Germinal center (tissue), 1 donor: ENCODE measurements around the gene CTTN.
"Not testable (repeated sequence)": the region's sequence is repeated elsewhere in the genome, so short reads cannot be mapped to it uniquely, and the experiment has no call there.

ENCODE experiments used
- DNase-seq: peaks from one replicate; pipeline ENCODE4 v3.0.0; 2012; ENCODE audit warnings: mixed read lengths, low spot score

Gene CTTN

DNA sequence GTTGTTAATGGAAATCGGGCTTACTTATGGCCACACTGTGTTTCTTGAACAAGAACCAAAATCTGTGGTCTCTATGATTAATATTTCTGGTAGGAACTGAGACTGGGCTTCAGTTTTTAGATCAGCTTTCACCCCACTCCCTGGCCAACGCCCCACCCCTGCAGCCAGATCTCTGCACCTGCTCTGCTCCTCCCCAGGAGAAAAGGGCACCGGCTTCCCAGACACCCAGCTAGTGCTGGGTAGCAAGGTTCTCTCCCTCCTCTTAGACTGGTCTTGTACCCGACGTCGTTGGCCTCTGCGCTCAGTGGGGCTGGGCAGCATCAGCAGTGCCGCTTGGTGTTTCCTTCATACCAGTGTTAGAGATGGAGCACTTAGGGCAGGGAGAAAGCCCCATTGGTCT is 17.0 kb upstream of the CTTN start:
- no peak for DNase-seq

DNA sequence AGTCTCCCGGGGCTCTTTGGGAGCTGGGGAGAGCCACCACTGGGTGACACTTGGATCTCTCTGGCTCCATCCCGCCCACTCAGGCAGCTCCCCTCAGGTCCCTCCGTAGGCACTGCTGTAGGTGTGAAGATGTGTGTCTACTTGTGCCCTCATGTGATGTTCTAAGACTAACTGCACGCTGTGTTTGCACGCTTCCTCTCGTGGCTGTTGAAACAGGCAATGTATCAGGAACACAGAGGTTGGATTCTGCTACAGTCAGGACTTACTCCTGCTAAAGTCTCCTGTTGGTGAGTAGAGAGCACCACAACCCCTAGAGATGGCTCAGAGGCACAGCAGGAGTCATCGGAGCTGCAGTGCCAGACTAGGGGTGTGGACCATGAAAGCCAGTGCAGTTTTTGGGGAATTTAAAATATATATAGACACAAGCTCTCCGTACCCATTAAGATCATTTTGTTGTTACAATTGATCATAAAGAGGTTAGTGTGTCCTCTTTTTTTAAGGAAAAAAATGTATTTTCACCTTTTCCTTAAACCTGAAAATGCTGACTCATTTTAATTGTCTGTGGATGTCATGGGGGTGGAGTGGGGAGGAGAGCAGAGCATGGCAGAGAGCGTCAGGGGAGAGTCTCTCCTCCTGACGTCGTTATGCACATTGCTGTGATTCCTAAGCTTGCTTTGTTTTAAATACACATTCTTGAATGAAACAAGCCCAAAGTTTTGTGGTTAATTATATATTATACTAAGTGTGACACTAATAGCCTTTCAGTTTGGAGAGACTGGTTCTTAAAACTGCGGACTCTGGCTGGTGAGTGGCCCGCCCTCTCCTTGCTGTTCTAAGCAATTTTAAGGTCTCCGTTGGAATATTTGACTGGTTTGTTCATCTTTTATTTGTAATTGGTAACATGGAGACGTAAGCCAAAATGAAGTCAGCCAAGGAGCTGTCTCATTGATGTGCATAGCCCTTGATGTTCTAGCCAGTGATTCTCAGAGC is 16.2 kb upstream of the CTTN start:
- DNase-seq = no peak

DNA sequence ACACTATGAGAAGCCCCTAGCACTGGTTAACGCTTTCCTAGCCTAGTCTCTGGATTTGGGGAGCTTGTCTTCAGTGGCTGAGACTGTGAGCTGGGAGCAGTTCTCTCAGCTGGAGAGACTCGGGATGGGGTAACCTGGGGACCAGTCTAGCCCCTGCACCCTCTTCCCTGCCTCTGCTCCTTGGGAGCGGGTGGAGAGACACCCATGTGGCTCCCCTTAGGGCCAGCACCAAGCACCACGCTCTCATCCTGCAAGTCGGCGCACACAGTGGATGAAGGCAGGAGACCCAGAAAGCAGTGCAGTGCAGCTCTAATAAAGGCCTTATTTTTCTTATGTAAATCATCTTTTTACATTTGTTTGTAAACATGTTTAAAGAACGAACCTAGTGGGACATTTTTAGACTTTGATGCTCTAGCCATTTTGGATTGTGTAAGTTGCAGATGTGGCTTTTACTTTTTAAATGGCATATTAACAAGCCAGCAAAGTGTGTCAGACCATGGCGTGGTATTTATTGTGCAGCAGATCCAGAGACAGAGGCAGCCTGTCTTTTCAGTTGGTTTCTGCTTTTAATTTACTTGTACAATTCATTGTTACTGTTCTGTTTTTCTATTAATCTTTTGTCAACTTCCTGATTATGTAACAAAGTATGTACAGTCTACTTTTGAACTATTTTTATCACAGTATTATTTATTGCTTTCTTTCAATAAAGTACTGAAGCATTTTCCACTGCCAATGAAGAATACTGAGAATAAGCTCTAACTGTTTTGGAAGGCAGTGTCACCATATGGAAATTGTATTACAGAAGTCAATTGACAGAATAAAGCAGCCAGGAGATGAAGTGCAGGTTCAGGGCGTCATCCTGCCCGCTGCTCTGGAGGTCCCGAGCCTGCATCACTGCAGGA is 14.4 kb upstream of the CTTN start:
- DNase-seq = no peak

DNA sequence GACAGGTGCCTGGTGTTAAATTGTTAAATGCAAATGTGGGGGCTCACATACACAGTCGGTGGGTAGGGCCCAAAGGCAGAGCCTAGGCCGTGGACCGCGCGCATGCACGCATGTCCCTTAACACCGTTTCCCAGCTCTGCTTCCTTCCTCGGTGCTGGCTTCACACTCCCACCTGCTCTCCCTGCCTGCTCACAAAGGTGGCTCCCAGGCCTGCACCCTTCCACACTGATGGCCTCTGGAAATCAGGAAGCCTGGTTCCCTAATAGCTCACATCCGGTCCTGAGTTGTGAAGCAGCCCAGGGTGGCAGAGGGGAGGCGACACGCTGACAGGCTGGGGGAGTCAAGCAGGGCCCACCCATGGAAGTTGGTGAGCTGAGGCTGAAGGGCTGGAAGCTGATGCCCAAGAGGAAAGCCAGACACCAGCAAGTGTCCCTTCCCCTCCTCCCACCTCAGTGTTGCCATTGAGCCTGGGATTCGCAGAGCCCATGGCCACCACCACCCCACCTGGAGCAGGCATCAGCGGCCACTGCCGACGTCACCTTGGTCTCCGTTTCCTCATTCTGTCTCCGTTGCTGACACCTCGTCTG is 13.7 kb upstream of the CTTN start:
- no peak for DNase-seq

DNA sequence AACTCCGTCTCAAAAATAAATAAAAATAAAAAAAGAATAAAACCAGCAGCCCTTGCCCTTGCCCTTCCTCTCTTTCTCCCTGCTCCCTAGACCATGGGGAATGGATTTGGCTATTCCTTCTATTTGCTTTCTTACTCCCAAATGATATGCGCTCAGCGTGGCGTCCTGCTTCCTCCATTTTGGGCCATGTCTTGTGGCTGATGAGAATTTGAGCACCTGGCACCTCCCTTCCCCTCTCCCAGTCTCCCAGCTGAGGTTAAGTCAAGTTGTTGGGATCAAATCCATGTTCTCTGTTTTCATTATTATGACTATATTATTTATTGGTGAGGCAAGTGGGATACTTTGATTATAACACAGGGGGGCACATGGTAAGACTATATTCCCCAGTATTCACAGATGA is 10.8 kb upstream of the CTTN start:
- no peak for DNase-seq

DNA sequence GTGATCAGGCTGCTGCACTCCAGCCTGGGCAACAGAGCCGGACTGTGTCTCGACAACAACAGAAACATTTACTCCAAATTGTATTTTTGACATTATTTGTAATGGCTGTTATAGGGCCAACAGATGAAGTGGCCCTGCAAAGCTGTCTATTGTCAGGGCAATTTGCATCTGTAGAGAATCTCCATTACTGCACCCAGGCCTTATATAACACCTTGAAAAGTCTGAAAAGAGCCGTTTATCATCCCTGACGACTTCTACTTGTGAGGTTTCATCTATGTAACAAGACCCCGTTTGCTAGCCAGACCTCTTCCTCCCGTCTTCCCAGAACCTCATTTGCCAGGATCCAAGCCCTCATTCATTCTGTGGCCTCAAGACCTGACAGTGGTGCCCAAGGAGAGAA is 9.1 kb upstream of the CTTN start:
- DNase-seq = no peak

DNA sequence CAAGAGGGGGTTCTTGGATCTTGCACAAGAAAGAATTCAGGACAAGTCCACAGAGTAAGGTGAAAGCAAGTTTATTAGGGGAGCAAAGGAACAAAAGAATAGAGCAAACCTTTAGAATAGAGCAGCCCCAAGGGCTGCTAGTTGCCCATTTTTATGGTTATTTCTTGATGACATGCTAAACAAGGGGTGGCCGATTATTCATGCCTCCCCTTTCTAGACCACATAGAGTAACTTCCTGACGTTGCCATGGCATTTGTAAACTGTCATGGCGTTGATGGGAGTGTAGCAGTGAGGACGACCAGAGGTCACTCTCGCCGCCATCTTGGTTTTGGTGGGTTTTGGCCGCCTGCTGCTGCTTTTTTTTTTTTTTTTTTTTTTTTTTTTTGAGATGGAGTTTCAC is 7.4 kb upstream of the CTTN start:
- not testable (repeated sequence) for DNase-seq

DNA sequence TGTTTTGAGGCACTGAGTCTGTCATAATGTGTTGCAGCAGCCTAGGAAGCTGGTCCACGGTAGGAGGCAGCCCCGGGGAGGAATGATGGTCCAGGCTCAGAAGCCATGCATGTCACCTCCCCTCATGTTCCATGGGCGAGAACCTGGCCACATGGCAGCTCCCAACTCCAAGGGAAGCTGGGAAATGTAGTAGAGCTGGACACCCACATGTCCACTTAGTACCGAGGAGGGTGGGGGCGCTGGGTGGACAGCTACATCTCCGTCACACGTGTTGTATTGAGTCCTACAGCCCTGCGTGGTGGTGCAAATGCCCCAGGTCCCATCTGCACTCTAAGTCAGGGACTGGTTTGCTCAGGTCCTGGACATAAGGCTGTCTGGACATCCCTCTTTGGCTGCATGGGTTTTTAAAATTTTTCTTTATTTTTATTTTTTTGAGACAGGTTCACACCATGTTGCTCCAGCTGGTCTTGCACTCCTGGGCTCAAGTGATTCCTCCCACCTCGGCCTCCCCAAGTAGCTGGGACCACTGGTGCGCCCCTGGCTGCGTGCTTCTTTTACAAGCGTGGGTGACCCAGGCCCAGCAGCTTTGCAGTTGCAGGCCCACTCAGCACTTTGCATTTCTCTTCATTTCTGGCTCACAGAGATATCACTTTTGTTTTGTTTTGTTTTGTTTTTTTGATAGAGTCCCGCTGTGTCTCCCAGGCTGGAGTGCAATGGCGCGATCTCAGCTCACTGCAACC is 3.9 kb upstream of the CTTN start:
- DNase-seq = no peak

DNA sequence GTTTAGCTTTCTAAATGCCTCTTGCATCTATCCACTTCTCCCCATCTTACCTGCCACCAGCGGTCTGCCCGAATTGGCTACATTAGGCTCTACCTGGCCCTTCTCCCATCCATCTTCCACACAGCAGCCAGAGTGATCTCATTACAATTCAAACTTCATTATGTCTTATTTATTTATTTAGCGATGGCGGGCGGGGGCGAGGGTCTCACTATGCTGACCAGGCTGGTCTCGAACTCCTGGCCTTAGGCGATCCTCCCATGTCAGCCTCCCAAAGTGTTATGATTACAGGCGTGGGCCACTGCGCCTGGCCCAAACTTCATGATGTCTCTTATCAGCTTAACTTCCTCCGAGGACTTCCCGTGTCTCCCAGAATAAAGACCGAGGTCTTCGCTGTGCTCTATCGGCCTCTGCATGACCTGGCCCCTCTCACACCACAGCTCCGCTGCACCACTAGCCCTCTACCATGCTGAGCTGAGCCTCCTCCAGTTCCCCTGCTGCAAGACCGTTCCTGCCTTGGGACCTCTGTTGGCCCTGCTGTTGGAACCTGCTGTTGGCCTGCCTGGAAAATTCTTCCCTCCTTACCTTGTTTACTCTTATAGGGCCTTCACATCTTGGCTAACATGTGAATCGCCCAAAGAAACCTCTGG is 870 bp upstream of the CTTN start:
- DNase-seq = peak; percentile 20

DNA sequence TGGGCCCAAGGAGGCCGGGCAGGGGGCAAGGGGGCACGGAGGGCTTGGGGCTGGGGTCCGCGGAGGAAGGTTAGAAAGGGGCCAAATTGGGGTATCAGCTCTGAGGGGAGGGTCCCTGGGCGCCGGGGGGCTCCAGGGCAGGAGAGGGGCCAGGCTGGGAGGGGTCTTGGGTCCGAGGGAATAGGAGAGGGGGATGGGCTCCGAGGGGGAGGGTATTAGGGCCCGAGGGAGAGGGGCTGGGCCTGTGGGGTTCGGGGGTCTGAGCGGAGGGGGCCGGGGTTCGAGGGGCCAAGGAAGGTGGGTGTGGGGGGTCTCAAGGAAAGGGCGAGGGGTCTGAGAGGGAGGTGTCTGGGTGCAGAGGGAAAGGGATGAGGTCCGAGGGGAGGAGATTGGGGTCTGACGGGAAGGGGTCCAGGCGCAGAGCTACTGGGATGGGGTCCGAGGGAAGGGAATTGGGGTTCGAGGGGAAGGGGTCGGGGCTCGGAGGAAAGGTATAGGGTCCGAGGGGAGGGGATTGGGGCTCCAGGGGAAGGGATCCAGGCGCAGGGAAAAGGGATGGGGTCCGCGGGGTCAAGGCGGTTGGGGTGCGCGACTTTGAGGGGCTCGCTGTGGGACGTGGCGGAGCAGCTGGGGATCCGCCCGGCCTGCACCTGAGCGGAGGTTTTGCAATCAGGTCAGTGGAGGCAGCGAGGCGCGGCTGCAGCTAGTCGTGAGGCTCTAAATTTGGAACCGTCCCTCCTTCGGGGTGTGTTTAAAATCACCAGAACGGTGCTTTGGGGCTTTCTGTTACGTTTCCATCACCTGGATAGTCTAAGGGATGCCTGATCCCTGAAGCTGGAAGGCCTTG is 728 bp downstream of the CTTN start:
- peak; percentile 80 for DNase-seq

DNA sequence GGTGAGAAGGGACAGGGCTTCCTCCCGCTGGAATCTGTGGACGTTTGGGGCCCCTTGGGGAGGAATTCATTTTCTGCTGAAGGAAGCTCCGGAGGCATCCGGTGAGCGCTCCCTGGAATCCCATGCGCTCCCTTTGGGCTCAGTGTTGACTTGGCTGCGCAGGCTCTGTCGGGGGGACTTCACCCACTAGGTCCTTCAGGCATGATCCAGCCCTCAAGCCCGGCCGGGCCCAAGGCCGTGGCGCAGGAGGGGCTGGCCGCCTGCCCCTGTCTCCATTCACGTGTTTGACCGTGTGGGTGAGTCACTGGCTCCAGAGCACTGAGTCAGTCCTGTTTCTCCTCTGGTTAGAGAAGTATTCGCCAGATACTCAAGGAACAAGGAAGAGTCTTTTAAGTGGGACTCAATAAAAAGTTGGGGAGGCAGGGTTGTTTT is 1.4 kb downstream of the CTTN start:
- peak; percentile 28 for DNase-seq

DNA sequence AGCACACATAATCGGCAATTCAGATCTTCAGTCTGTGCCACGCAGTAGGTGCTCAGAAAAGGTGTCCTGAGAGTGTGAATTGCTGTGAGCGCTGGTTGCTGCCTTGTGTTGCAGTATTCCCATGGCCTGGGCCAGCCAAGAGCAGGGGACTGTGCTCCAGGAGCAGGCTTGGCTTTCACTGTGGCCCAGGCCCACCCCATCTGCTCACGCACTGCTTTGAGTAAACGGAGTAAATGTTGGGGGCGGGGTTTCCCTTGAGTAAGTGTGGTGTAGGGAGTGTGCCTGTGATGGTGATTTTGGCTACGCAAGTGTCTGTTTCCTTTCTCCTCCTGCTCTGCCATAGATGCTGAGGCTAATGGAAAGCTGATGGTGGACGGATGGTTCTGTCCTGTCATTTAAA is 2.3 kb downstream of the CTTN start:
- no peak for DNase-seq

DNA sequence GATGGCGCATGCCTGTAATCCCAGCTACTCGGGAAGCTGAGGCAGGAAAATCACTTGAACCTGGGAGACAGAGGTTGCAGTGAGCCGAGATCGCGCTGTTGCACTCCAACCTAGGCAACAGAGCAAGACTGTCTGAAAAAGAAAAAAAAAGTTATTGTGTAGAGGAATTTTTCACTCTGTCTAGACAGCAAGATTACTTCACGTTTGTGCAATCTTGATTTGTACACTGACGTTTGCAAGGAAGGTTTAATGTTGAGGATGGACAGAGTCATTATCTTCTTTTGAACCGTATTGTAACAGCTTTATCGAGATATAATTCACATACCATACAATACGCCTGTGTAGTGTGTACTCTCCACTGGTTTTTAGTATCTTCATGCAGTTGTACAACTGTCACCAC is 3.7 kb downstream of the CTTN start:
- DNase-seq = no peak

DNA sequence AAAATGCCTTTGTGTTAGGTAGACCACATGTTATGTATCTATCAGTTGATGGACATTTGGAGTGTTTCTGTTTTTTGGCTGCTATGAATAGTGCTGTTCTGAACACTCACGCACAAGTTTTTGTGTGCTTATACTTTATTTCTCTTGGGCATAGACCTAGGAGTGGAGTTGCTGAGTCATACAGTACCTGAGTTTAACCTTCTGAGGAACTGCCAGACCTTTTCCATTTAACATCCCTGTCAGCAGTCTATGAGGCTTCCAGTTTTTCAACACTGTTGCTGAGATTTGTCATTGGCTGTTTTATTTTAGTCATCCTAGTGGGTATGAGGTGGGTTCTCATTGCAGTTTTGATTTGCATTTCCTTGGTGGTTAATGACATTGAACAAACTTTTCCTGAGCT is 4.4 kb downstream of the CTTN start:
- no peak for DNase-seq

DNA sequence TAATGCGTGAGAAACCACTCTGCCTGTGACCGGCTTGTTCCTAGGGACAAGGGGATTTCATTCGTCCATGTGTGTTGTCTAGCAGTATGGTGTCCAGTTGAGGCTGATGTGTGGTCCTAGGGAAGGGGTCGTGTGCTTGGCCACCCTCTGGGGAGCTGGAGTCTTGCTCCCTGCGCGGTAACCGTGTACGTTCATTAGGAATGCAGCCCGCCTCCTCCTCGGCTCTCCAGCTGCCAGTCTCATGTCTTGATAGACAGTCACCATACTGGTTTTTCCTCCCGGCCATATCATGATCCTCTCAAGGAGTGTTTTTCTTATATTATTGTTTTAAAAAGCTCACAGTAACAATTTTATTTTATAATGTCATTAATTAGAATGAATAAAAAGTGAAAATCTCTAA is 5.9 kb downstream of the CTTN start:
- DNase-seq = no peak

DNA sequence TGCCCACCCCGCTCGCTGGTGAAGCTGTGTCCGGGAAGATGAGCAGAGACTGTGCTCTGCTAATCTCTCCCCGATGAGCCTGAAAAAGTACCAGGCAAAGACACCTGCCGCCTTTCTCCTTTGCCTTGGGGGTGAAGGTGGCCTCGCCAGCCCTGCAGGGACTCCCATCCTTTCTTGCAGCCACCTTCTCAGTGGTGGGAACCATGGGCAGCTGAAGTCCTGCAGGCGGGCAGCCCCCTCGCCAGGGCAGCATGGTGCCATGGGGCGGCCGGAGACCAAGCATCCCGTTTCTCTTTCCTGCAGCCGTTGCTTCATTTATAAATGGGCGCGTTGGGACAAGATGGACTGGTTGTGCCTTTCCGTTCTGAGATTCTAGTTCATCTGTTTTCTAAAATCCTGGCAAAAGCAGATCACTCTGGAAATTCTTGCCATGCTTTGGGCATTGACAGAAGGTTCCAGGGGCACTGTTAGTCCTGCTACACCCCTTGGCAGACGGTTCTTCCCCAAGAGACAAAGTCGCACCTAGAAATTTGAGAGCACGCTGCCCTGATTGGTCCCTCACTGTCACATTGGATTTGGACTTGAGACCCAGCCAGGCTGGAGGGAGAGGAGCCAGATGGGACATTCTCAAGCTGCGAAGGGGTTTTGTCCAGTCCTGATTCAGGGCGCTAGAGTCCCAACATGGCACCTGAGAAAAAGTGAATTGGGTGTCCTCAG is 7.5 kb downstream of the CTTN start:
- no peak for DNase-seq

DNA sequence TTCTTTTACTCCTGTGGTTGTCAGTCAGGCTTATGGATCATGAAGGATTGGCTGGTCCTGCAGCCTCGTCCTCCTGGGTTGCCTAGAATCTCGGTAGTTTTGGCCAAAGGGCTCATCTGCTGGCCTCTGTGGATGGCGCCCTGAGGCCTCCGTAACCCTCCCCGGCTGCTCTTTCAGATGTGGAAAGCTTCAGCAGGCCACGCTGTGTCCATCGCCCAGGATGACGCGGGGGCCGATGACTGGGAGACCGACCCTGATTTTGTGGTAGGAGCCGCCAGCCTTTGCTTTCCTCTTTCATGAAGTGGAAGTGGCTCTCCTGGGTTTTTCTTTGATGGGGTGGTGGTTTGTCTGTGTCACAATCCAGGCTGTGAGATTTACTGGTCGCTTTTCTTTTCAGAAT is 8.8 kb downstream of the CTTN start:
- DNase-seq = no peak

DNA sequence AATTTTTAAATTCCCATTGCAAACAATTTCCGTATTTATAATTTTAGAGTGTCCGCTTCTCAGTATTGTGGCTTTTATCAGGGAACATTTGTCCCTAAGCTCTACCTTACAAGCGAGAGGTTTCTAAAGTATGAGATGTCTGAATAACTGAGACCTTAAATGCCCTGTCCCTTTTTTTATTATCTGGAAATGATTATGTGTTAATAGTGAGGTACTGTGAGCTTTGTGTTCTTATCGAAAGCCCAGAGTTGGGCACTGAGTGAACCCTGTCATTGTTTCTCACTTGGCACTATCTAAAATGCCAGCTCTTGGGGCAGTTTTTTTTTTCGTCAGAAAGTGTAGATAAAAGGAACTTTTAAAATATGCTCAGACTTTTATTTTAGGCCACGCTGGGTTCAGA is 9.5 kb downstream of the CTTN start:
- DNase-seq = no peak

DNA sequence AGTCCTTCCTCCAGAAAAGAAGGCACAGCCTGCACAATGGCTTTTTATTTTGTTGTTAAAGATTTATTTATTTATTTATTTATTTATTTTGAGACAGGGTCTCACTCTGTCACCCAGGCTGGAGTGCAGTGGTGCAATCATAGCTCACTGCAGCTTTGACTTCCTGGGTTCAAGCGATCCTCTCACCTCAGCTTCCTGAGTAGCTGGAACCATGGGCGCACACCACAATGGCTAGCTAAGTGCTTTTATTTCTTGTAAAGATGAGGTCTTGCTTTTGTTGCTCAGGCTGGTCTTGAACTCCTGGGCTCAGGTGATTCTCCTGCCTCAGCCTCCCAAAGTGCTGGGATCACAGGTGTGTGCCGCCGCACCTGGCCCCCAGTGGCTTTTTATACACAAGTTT is 10.0 kb downstream of the CTTN start:
- DNase-seq = not testable (repeated sequence)

DNA sequence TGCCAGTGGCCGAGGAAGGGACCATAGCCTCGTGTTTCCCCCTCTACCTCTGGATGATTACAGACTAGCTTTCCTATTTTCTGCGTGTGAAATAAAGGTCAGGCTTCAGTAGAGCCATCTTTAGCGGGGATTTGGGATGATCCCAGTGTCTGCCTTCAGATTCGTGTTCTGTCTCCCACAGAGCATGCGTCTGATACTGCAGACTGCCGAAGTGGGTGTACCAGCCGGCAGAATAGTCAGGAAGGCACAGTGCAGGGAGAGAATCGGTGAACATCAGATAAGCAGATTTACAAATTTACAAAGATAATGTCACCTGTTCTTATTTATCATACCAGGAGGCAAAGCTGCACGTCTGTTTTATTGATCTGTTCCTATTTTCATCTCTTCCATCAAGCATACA is 11.1 kb downstream of the CTTN start:
- DNase-seq = no peak
